IMR-90 (cell line): ENCODE data around the gene HDAC5. TPM values are rescaled to one million over a fixed set of nuclear protein-coding genes. Genes with fewer than 3 reads are reported as not detected.

ENCODE experiments used
- ATAC-seq: fragments of 200-7000 bp; cut with Tn5 transposase; 2 replicates; pipeline ENCODE4 v1.9.1; 2020; ENCODE audit warnings: low read depth, mild to moderate bottlenecking, moderate library complexity
- BruUV-seq: library from RNA; stranded (reverse); fragments of 400-500 nt; replicated peaks from 2 replicates; lab custom pipeline; 2021; lab: Mats Ljungman, UMichigan
- CTCF ChIA-PET: fragments of 300-600 bp; formaldehyde crosslinking; extraction: SDS; loops from one replicate; lab custom pipeline; 2021; ENCODE audit warnings: antibody characterized with exemption; lab: Yijun Ruan, JAX
- POLR2A ChIA-PET: fragments of 300-600 bp; sonication (Branson Sonifier 250); formaldehyde crosslinking; loops from one replicate; lab custom pipeline; 2022; ENCODE audit warnings: antibody characterized with exemption; ENCODE audit not compliant: unreplicated experiment; lab: Charles Lee
- DNase-seq: peaks from one replicate; pipeline ENCODE4 v3.0.0; 2013
- H2AFZ ChIP-seq: replicated peaks from 2 replicates; pipeline ENCODE3; 2013; ENCODE audit warnings: low read length, mild to moderate bottlenecking; ENCODE audit not compliant: poor library complexity
- H2AK5ac ChIP-seq: 2 replicates; pipeline ENCODE4 v1.6.1; 2013; ENCODE audit warnings: low read depth, low read length, inconsistent platforms
- H2AK9ac ChIP-seq: replicated peaks from 2 replicates; pipeline ENCODE3; 2013; ENCODE audit warnings: mild to moderate bottlenecking, low read depth, low read length, moderate library complexity; ENCODE audit not compliant: poor library complexity
- H2BK120ac ChIP-seq: 2 replicates; pipeline ENCODE4 v1.6.1; 2013; ENCODE audit warnings: low read depth, low read length, inconsistent platforms
- H2BK15ac ChIP-seq: 3 replicates; pipeline ENCODE4 v1.6.1; 2013; ENCODE audit warnings: low read depth, low read length, inconsistent platforms
- H2BK20ac ChIP-seq: 2 replicates; pipeline ENCODE4 v1.6.1; 2013; ENCODE audit warnings: low read depth, mild to moderate bottlenecking, inconsistent platforms, low read length, moderate library complexity
- H2BK5ac ChIP-seq: 2 replicates; pipeline ENCODE4 v1.6.1; 2013; ENCODE audit warnings: mild to moderate bottlenecking, low read depth, low read length, inconsistent platforms; ENCODE audit not compliant: poor library complexity, severe bottlenecking
- H3K14ac ChIP-seq: replicated peaks from 2 replicates; pipeline ENCODE4 v1.6.1; 2013; ENCODE audit warnings: low read depth, low read length, inconsistent platforms
- H3K18ac ChIP-seq: 2 replicates; pipeline ENCODE4 v1.6.1; 2013; ENCODE audit warnings: low read depth, low read length, control low read depth
- H3K23ac ChIP-seq: 2 replicates; pipeline ENCODE4 v1.6.1; 2013; ENCODE audit warnings: low read depth, low read length, inconsistent platforms
- H3K27ac ChIP-seq: 2 replicates; pipeline ENCODE4 v1.5.1; 2013; ENCODE audit warnings: mild to moderate bottlenecking, control low read depth, low read length; ENCODE audit not compliant: insufficient read depth
- H3K27me3 ChIP-seq: 2 replicates; pipeline ENCODE4 v1.6.1; 2013; ENCODE audit warnings: low read length; ENCODE audit not compliant: control insufficient read depth, insufficient read depth
- H3K36me3 ChIP-seq: 2 replicates; pipeline ENCODE4 v1.6.1; 2013; ENCODE audit warnings: low read length, mixed read lengths; ENCODE audit not compliant: control insufficient read depth, insufficient read depth
- H3K4ac ChIP-seq: 2 replicates; pipeline ENCODE4 v1.6.1; 2013; ENCODE audit warnings: low read depth, low read length, inconsistent platforms
- H3K4me1 ChIP-seq: 2 replicates; pipeline ENCODE4 v1.6.1; 2013; ENCODE audit warnings: low read length, mixed read lengths; ENCODE audit not compliant: control insufficient read depth, insufficient read depth
- H3K4me2 ChIP-seq: 2 replicates; pipeline ENCODE4 v1.6.1; 2013; ENCODE audit warnings: low read depth, mild to moderate bottlenecking, control low read depth, low read length, moderate library complexity
- H3K4me3 ChIP-seq: 2 replicates; pipeline ENCODE4 v1.5.1; 2013; ENCODE audit warnings: low read depth, mild to moderate bottlenecking, control low read depth, low read length, moderate library complexity; ENCODE audit not compliant: insufficient read depth
- H3K56ac ChIP-seq: 2 replicates; pipeline ENCODE4 v1.6.1; 2013; ENCODE audit warnings: low read length, inconsistent platforms; ENCODE audit not compliant: insufficient read depth; ENCODE audit errors: extremely low read depth
- H3K79me1 ChIP-seq, 2 experiments: 2 replicates each; pipeline ENCODE4 v1.6.1; 2013; ENCODE audit warnings: low read length in 2 of 2, inconsistent platforms in 1 of 2, low read depth in 1 of 2
- H3K9ac ChIP-seq: 2 replicates; pipeline ENCODE4 v1.6.1; 2013; ENCODE audit warnings: low read depth, low read length, control low read depth
- H3K9me1 ChIP-seq: 2 replicates; pipeline ENCODE4 v1.6.1; 2013; ENCODE audit warnings: low read length, inconsistent platforms; ENCODE audit not compliant: insufficient read depth
- H3K9me3 ChIP-seq: 2 replicates; pipeline ENCODE4 v1.6.1; 2013; ENCODE audit warnings: low read length; ENCODE audit not compliant: control insufficient read depth, insufficient read depth
- H4K20me1 ChIP-seq: 2 replicates; pipeline ENCODE4 v1.6.1; 2013; ENCODE audit warnings: low read length, inconsistent platforms; ENCODE audit not compliant: insufficient read depth
- H4K5ac ChIP-seq: 2 replicates; pipeline ENCODE4 v1.6.1; 2013; ENCODE audit warnings: mild to moderate bottlenecking, low read depth, low read length, control low read depth
- H4K8ac ChIP-seq, 2 experiments: 2 replicates each; pipeline ENCODE4 v1.6.1; 2013; ENCODE audit warnings: low read depth in 2 of 2, low read length in 2 of 2, control low read depth in 1 of 2, inconsistent platforms in 1 of 2
- H4K91ac ChIP-seq: 2 replicates; pipeline ENCODE4 v1.6.1; 2013; ENCODE audit warnings: low read depth, low read length, inconsistent platforms; ENCODE audit not compliant: insufficient read depth
- FOS ChIP-seq: fragments of 150-350 bp; IDR thresholded peaks from 2 replicates; pipeline ENCODE4 v1.6.1; 2016; ENCODE audit warnings: low read depth, low read length
- MAFK ChIP-seq: IDR thresholded peaks from 2 replicates; pipeline ENCODE4 v1.6.1; 2012; ENCODE audit warnings: low read depth, low read length, improper control_type of control experiment
- MAZ ChIP-seq: IDR thresholded peaks from 2 replicates; pipeline ENCODE4 v1.6.1; 2012; ENCODE audit warnings: low read depth, mild to moderate bottlenecking, low read length, improper control_type of control experiment, moderate library complexity, borderline replicate concordance
- MXI1 ChIP-seq: IDR thresholded peaks from 2 replicates; pipeline ENCODE4 v1.6.1; 2012; ENCODE audit warnings: low read depth, mild to moderate bottlenecking, low read length, moderate library complexity, borderline replicate concordance
- RAD21 ChIP-seq: IDR thresholded peaks from 2 replicates; pipeline ENCODE4 v1.6.1; 2012; ENCODE audit warnings: low read length, improper control_type of control experiment
- RCOR1 ChIP-seq: IDR thresholded peaks from 2 replicates; pipeline ENCODE4 v1.6.1; 2012; ENCODE audit warnings: mild to moderate bottlenecking, low read length, improper control_type of control experiment; ENCODE audit not compliant: insufficient replicate concordance
- USF2 ChIP-seq: fragments of 150-350 bp; IDR thresholded peaks from 2 replicates; pipeline ENCODE4 v1.6.1; 2017; ENCODE audit warnings: mild to moderate bottlenecking, antibody characterized with exemption, low read length, low read depth
- WGBS, 2 experiments: methylation state at CpG; one replicate each; pipeline versions ENCODE4 v1.1.5 to v1.1.7; 2013; ENCODE audit warnings: missing lambda C conversion rate in 2 of 2; ENCODE audit not compliant: insufficient read length in 1 of 2; ENCODE audit errors: extremely low coverage in 2 of 2; 5-methylcytosine and 5-hydroxymethylcytosine counted together
- dilution Hi-C: fragments of 300-500 bp; cut with HindIII; formaldehyde crosslinking; loops from one replicate; pipeline ENCODE4 v1.14.3; 2018; ENCODE audit warnings: low sequenced_read_pairs; ENCODE audit not compliant: unreplicated experiment
- in situ Hi-C: fragments of 300-500 bp; cut with MboI; formaldehyde crosslinking; loops from 3 replicates; pipeline ENCODE4 v1.14.3; 2019; ENCODE audit warnings: low sequenced_read_pairs, inconsistent platforms, mixed read lengths
- intact Hi-C: fragments of 100-400 bp; cut with micrococcal nuclease; formaldehyde crosslinking; loops from 2 replicates; pipeline ENCODE4 v1.10.0; 2022
- polyA plus RNA-seq, 3 experiments: library from polyadenylated mRNA; depleted of rRNA; stranded (reverse); fragments of >200 nt; gene quantifications; 2 replicates each; pipeline ENCODE4 v1.2.3, GENCODE V29; 2012; ENCODE audit warnings: low replicate concordance in 1 of 3
- total RNA-seq: library from RNA; depleted of rRNA; stranded (reverse); fragments of >200 nt; gene quantifications from 2 replicates; pipeline ENCODE4 v1.2.3, GENCODE V29; 2012
- TF ChIP-seq, protein P1 (sequence below): conservative IDR thresholded peaks from 2 replicates; pipeline ENCODE4 v1.5.1; 2012; ENCODE audit warnings: mild to moderate bottlenecking, low read depth, low read length, improper control_type of control experiment

The HDAC5 gene
- total and polyA plus RNA-seq, 2 of the 4 experiments (the other 2 are of a cell fraction) = 47.0 to 61.3 TPM

DNA sequence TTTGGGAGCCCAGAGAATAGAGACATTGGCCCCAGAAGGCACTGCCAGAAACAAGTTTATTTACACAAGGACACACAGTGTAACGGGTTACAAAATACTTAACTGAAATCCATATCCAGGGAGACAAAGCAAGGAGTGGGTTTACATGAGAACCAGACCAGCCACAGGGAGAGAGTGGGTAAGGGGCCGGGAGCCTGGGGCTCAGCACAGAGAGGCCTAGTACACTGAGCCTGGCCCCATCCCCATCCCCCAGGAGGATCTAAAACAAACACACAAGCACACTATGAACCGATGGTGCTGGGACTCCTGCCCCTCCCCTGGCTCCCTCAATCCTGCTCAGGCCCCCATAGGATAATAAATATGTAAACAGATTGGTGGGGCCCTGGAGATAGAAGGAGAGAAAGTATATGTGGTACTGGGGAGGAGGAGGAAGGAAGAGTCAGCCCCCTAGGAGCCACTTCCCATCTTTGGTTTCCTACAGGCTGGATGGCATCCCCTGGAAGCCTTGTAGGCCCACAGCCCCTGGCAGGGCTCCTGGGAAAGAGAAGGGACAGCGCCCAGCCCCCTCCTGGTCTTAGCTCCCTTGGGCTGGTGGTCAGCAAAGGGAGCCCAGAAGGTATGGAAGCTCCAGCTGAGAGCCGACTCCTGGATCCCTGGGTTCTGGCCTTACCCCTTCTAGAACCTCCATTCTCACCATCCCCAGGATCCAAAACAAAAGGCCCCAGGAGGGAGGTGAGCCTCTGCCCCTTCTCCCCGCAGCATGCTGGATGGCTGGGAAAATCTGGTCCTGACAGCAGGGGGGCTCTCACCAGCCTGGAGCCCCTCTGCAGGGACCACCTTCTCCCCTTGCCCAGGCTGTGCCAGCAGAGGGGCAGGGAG lies 46.5 kb downstream of the HDAC5 start:
- H2BK120ac ChIP-seq = peak overlapping the region; percentile 19
- intact Hi-C loops = no loop called here
- peak overlapping the region; percentile 50; the same call in 1 of the 2 replicates for H4K5ac ChIP-seq
- no peak overlapping the region for H3K9ac ChIP-seq
- no peak; the same call in 1 of the 2 replicates for TF ChIP-seq MAZ
- no peak for TF ChIP-seq RCOR1
- TF ChIP-seq USF2 = no peak
- TF ChIP-seq FOS = no peak
- no peak for TF ChIP-seq MXI1
- no peak for TF ChIP-seq MAFK
- TF ChIP-seq, protein P1, sequence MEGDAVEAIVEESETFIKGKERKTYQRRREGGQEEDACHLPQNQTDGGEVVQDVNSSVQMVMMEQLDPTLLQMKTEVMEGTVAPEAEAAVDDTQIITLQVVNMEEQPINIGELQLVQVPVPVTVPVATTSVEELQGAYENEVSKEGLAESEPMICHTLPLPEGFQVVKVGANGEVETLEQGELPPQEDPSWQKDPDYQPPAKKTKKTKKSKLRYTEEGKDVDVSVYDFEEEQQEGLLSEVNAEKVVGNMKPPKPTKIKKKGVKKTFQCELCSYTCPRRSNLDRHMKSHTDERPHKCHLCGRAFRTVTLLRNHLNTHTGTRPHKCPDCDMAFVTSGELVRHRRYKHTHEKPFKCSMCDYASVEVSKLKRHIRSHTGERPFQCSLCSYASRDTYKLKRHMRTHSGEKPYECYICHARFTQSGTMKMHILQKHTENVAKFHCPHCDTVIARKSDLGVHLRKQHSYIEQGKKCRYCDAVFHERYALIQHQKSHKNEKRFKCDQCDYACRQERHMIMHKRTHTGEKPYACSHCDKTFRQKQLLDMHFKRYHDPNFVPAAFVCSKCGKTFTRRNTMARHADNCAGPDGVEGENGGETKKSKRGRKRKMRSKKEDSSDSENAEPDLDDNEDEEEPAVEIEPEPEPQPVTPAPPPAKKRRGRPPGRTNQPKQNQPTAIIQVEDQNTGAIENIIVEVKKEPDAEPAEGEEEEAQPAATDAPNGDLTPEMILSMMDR = no peak
- no peak for TF ChIP-seq RAD21
- H3K36me3 ChIP-seq = peaks cover 52% of the 10 kb centered on the region
- peak overlapping the region; percentile 87 for H3K27ac ChIP-seq
- ChIA-PET CTCF (no interaction called here), POLR2A (no interaction called here)
- DNase-seq (no peak), ATAC-seq (peak; percentile 56)
- 0 out of 2 replicates have a peak overlapping the region, but pooled peaks have one; percentile 6 for H2BK20ac ChIP-seq
- H2AK5ac ChIP-seq = peak overlapping the region; percentile 43; the same call in 1 of the 2 replicates
- H4K20me1 ChIP-seq = no peaks in the 10 kb centered on the region
- no peak overlapping the region for H3K4me3 ChIP-seq
- peak overlapping the region in 1 of 2 experiments; percentile 63; a peak in 1 of 4 replicates for H4K8ac ChIP-seq
- peak overlapping the region; percentile 14 for H2AFZ ChIP-seq
- in situ Hi-C loops = no loop called here
- no peak overlapping the region for H3K23ac ChIP-seq
- dilution Hi-C loops = no loop called here
- H3K4me2 ChIP-seq = peak overlapping the region; percentile 34; the same call in 1 of the 2 replicates
- no peaks in the 10 kb centered on the region for H3K27me3 ChIP-seq
- no TSS peak for BruUV-seq
- H3K56ac ChIP-seq = no peak overlapping the region
- no peak overlapping the region for H2BK15ac ChIP-seq
- peak overlapping the region; percentile 56 for H2BK5ac ChIP-seq
- H4K91ac ChIP-seq = peak overlapping the region; percentile 31; the same call in 1 of the 2 replicates
- H3K14ac ChIP-seq = 0 out of 2 replicates have a peak overlapping the region, but pooled peaks have one; percentile 3
- H3K4ac ChIP-seq = peak overlapping the region; percentile 52
- H3K4me1 ChIP-seq = peaks cover 20% of the 10 kb centered on the region
- peaks cover 7% of the 10 kb centered on the region for H3K9me1 ChIP-seq
- H2AK9ac ChIP-seq = peak overlapping the region; percentile 83
- H3K79me1 ChIP-seq = peaks cover 13 to 71% of the 10 kb centered on the region in 2 experiments
- no peaks in the 10 kb centered on the region for H3K9me3 ChIP-seq
- 83% methylated on average over 2 of the region's 6 CpGs; no CpG with 5 or more reads in 1 of the 2 experiments for WGBS, 2 experiments
- H3K18ac ChIP-seq = peak overlapping the region; percentile 61
